HG03060 (cell line): ENCODE data around the gene HDGFL2.
"Not testable (repeated sequence)": the region's sequence is repeated elsewhere in the genome, so short reads cannot be mapped to it uniquely, and the experiment has no call there.

Experiments used
- ATAC-seq: cut with Tn5 transposase; IDR thresholded peaks from one replicate; pipeline ENCODE4 v1.9.1; 2021; ENCODE audit warnings: low read depth, moderate number of reproducible peaks; ENCODE audit not compliant: unreplicated experiment

The HDGFL2 gene

DNA sequence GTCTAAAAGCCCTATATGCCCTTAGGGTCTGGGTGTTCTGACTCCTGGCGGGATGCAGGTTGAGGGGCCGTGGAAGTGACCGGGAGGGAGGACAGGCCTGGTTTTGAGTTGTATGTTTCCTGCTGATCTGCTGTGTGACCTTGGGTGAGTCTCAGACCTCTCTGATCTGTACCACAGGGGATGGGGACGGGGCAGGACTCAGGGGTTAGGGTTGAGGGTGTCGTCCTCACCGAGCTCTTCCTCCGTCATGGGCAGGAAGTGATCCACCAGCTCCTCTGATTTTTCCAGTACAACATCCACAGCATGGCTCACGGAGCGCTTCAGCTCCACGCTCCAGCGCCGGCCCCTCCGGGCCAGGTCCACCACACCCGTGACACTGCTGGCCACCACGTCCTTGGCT lies 56.7 kb downstream of the HDGFL2 start:
- ATAC-seq = no peak

GRCh38 chr19:4529924-4530522 lies 57.9 kb downstream of the HDGFL2 start:
- no peak for ATAC-seq

DNA sequence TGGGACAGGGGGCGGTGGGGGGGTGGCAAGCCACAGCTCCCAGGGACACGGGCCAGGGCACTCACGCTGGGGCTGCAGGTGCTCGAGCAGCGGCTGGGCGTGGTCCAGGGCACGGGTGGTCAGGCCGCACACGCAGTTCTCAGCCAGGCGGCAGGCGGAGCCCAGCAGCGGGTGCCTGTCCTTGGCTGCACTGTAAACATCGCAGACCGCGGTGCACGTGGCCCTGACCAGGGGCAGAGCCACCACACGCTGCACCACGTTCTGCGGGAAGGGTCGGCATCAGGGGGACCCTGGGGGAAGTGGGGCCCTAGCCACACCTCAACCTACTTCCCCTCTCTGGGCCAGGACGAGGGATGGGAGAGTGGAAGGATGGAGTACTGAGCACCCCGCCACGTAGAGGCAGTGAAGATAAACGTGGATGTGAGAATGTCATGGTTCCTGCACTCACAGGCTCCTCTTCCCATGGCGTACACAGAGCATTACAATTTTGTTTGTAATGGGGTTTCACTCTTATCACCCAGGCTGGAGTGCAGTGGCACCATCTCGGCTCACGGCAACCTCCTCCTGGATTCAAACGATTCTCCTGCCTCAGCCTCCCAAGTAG lies 59.6 kb downstream of the HDGFL2 start:
- ATAC-seq = no peak

DNA sequence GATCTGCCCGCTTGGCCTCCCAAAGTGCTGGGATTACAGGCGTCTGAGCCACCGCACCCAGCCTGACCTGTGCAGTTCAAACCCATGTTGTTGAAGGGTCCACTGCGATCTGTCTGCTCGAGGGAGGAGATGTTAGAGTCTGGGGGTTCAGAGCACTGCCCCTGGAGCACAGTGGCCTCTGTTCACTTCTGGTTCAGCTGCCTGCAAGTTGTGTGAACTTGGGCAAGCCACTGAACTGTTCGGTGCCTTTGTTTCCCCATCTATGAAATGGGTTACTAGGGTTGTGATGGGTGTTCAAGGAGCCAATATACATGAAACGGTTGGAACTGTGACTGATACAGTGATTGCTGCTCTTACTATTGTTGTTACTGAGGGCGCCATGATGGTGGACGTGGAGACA lies 61.2 kb downstream of the HDGFL2 start:
- no peak for ATAC-seq

- no peak for ATAC-seq
These were observed 61.8 kb downstream of the HDGFL2 start for GRCh38 chr19:4533835-4534424.

DNA sequence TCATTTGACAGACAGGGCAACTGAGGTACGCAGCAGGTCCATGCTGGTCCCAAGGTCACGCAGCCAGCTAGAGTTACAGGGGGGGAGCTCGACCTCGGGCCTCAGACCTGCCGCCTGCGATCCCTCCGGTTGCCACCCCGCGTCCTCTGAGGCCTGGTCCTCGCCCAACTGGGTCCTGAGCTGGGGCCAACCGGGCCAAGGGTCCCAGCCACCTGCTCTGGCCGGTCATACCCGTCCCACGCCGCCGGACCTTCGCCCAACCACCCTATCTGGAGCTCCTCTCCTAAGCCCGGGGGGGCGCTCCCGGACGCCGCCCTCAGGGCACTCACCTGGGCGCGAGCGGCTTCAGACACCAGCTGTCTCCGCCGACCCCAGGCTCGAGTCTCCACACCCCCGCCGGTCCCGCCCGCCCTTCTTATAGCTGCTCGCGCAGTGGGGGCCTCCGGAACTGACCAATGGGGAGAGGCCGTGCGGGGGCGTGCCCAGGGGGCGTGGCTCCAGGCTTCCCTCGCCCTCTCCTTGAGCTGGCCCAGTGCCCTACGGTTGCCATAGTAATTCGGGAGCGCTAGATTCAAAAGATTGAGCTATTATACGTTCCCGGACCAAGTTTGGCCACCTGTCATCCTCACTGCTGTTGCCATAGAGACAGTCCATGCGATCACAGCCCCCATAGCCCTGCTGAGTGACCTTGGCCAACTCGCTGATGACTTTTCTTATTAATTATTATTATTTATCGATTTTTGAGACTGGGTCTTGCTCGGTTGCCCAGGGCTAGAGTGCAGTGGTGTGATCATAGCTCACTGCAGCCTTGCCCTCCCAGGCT lies 63.0 kb downstream of the HDGFL2 start, which contains the start of gene PLIN5:
Gene PLIN5 (minus strand): TSS at position 389 of the 823 bp plus-strand sequence. CDS start 1,150 bp downstream, outside the sequence.
- no peak for ATAC-seq

DNA sequence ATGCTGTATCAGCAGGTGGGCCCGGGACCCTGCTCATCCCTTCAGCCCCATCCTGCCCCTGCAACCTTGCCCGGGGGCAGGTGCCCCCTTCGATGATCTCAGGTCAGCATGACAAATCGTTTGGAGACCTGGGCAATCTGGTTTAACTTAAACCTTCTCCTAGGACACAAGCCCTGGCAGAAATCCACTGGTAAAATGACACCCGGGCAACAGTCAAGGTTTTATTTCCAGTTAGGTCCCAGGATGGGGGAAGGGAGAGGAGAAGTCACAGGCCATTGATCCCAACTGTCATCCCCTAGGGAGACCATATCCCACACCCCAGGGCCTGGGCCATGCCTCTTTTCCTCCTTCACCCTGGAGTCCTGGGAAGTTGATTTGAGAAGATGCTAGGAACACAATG lies 64.7 kb downstream of the HDGFL2 start:
- no peak for ATAC-seq

DNA sequence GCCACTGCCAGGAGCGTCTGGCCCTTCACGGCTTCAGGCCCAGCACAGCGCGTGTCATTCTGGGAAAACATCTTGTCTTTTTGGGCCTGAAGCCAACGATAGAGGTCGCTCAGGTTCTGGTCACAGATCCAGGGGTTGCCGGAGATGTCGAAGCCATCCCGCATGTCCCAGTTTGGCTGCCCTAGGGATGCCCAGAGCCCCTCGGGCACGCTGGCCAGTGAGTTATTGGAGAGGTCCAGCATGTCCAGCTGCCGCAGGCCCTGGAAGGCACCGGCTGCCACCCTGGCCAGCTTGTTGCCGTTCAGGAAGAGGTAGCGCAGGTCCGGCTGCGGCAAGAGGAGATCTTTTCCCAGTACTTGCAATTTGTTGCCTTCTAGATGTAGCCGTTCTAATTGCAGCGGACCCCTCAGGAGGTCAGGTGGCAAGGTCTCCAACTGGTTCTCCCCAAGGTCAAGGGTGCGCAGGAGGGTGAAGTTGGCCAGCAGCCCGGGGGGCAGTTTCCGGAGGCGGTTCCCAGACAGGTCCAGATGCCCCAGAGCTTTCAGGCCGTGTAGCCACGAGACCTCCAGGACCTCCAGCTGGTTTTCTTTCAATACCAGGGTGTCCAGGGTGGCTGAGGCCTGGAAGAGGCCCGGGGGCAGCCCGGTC lies 66.0 kb downstream of the HDGFL2 start:
- ATAC-seq = no peak

GRCh38 chr19:4538601-4538954 lies 66.5 kb downstream of the HDGFL2 start:
- no peak for ATAC-seq

DNA sequence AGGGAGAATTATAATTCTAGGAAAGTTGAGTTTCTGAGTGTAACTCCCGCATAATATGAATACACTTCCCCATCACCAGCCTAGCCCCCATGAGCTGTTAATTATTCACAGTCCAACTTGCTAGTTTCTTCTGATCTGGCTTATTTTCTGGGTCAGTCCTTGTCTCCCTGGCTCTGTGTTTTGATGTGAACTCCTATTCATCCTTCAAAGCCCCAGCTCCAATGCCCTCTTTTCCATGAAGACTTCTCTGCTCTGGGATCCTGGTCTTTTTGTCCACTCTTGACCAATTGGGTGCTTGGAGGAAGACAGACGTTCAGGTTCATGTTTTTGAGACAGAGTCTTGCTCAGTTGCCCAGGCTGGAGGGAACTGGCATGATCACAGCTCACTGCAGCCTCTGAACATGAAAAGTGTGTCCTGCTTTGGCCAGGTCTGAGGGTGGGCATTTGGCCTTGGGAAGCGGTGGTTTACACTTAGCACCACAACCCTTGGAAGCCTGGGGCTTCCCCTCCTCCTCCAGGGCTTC lies 67.1 kb downstream of the HDGFL2 start:
- ATAC-seq = no peak

DNA sequence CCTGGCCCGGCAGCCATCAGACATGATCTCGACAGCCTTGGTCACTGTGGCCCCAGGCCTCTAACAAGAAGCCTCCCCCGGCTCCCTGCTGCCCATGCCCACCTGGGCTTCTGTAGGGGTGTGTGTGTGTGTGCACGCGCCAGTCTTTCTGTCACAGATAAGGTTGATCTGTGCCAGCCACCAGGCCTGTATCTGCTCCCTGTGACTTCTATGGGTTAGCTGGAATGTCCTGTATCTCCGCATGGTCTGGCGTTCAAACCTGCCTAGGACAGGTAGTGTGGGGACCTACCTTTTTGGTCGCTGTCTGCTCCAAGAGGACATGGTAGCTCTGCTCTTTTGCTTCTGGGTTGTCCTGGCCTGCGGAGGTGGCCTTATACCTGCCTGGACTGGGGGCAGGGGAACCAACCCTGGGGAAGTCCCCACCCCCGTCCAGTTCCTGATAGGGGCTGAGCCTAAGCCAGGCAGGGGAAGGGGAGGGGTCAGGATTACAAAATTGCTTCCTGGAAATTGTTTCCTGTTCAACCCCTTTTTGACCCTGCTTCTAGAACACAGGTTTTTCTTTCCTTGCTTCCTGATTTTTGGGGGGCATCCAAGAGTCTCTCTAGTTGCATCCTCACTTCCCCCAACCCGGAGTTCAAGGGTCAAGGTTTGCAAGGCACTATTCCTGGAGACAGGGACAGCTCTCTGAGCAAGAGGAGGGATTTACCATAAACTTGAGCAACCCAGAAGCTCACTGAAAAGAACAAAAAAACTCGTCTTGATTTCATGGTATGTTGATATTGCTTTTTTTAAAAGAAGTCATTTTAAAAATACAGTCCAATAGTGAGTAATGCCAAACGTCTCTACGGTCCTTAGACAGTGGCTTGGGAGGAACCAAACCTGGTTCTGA lies 67.8 kb downstream of the HDGFL2 start, which contains the start of gene LRG1:
Gene LRG1 (minus strand): TSS at position 344 of the 889 bp plus-strand sequence. CDS start 23 bp downstream, at position 321.
- no peak for ATAC-seq

DNA sequence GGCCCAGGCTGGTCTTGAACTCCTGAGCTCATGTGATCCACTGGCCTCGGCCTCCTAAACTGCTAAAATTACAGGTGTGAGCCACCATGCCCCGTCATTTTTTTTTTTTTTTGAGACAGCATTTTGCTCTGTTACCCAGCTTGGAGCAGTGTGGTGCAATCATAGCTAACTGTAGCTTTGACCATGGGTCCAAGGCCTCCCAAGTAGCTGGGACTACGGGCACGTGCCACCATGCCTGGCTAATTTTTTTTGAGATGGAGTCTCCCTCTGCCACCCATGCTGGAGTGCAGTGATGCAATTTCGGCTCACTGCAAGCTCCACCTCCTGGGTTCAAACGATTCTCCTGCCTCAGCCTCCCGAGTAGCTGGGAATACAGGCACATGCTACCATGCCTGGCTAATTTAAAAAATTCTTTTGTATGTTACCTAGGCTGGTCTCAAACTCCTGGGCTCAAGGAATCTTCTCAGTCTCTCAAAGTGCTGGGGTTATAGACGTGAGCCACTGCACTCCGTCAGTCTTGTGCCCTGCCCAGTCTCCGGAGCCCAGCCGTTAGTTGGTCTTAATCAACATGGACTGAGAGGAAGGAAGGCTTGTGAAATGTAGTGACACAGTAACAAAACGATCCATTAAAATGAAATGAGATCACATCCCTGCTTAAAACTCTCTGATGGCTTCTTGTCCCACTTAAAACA lies 69.2 kb downstream of the HDGFL2 start:
- no peak for ATAC-seq

DNA sequence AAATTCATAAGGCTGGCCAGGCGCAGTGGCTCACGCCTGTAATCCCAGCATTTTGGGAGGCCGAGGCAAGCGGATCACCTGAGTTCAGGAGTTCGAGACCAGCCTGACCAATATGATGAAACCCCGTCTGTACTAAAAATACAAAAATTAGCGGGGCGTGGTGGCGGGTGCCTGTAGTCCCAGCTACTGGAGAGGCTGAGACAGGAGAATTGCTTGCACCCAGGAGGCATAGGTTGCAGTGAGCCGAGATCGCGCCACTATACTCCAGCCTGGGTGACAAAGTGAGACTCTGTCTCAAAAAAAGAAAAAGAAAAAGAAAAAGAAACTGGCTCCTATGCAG lies 69.7 kb downstream of the HDGFL2 start:
- not testable (repeated sequence) for ATAC-seq

GRCh38 chr19:4542896-4543841 lies 71.1 kb downstream of the HDGFL2 start:
- ATAC-seq = no peak

GRCh38 chr19:4543842-4544647 lies 71.9 kb downstream of the HDGFL2 start:
- ATAC-seq = no peak

GRCh38 chr19:4547303-4548237 lies 75.5 kb downstream of the HDGFL2 start:
- ATAC-seq = no peak
